Tibial nerve (tissue), 3 donors: Measurements from ENCODE around the gene FRMD3.

ENCODE experiments used
- CTCF ChIP-seq, 5 experiments: fragments of 200-600 bp in 3 of 5; fragments of 450-650 bp in 2 of 5; sonication (generic) in 3 of 5; IDR thresholded peaks; one replicate each; pipeline ENCODE4 v1.5.1; 2016 to 2019; ENCODE audit warnings: antibody characterized with exemption in 5 of 5, mild to moderate bottlenecking in 3 of 5, moderate library complexity in 2 of 5
- POLR2A ChIP-seq, 2 donors: fragments of 450-650 bp; IDR thresholded peaks; one replicate each; pipeline ENCODE4 v1.6.1; 2017; ENCODE audit warnings: antibody characterized with exemption in 2 of 2, mild to moderate bottlenecking in 2 of 2, moderate library complexity in 2 of 2

- TF ChIP-seq CTCF (IDR thresholded peaks at IDR 0.05) = no peak
- TF ChIP-seq POLR2A (IDR thresholded peaks at IDR 0.05) = no peak
These were observed 31.1 kb upstream of the FRMD3 start for GRCh38 chr9:83569326-83569725.
